H1 (cell line): ENCODE measurements around the gene NUP42. TPM values are rescaled to one million over a fixed set of nuclear protein-coding genes. Genes with fewer than 3 reads are reported as not detected.

Source experiments
- CTCF ChIA-PET: fragments of 300-600 bp; sonication (Branson Sonifier 250); formaldehyde crosslinking; loops from one replicate; lab custom pipeline; 2021; ENCODE audit not compliant: partially characterized antibody; lab: Charles Lee
- POLR2A ChIA-PET: fragments of 300-600 bp; sonication (Branson Sonifier 250); formaldehyde crosslinking; loops from one replicate; lab custom pipeline; 2021; ENCODE audit warnings: inconsistent platforms; ENCODE audit not compliant: partially characterized antibody; lab: Charles Lee
- DNase-seq, 2 experiments: peaks; one replicate each; pipeline versions ENCODE4 v3.0.0 to v3.0.0-alpha.2; 2010 to 2022; ENCODE audit warnings: low spot score in 2 of 2, low read depth in 1 of 2, mixed read lengths in 1 of 2
- FAIRE-seq: peaks from 2 replicates; lab custom pipeline; 2011; peaks lifted over from hg19 to GRCh38; lab: Jason Lieb, UNC
- H2AFZ ChIP-seq: 2 replicates; pipeline ENCODE4 v1.8.1; 2012; ENCODE audit warnings: low read length, inconsistent platforms
- H2AK5ac ChIP-seq: 2 replicates; pipeline ENCODE4 v1.6.1; 2013; ENCODE audit warnings: low read depth, low read length
- H2BK120ac ChIP-seq: replicated peaks from 2 replicates; pipeline ENCODE3; 2013; ENCODE audit warnings: low read depth, low read length, inconsistent platforms
- H2BK12ac ChIP-seq: 2 replicates; pipeline ENCODE4 v1.6.1; 2013; ENCODE audit warnings: low read depth, low read length
- H2BK15ac ChIP-seq: 2 replicates; pipeline ENCODE4 v1.6.1; 2013; ENCODE audit warnings: low read length
- H2BK20ac ChIP-seq: 2 replicates; pipeline ENCODE4 v1.6.1; 2013; ENCODE audit warnings: low read length
- H2BK5ac ChIP-seq: 2 replicates; pipeline ENCODE4 v1.6.1; 2013; ENCODE audit warnings: low read depth, low read length
- H3K14ac ChIP-seq: 2 replicates; pipeline ENCODE4 v1.6.1; 2013; ENCODE audit warnings: inconsistent platforms; ENCODE audit not compliant: insufficient read length
- H3K18ac ChIP-seq: 2 replicates; pipeline ENCODE4 v1.6.1; 2013; ENCODE audit warnings: low read length; ENCODE audit errors: extremely low read depth
- H3K23ac ChIP-seq: 2 replicates; pipeline ENCODE4 v1.6.1; 2013; ENCODE audit warnings: inconsistent platforms; ENCODE audit not compliant: insufficient read length
- H3K23me2 ChIP-seq: 2 replicates; pipeline ENCODE4 v1.6.1; 2013; ENCODE audit warnings: low read depth, low read length
- H3K27ac ChIP-seq: 2 replicates; pipeline ENCODE4 v1.6.1; 2011; ENCODE audit warnings: low read depth, low read length, inconsistent platforms
- H3K27me3 ChIP-seq, 4 experiments: replicated peaks in 1 of 4; 1 replicate in 1 of 4; 2 replicates in 3 of 4; pipeline versions ENCODE4 v1.6.1 to v1.8.1; 2011 to 2013; ENCODE audit warnings: low read length in 3 of 4, mild to moderate bottlenecking in 3 of 4, inconsistent platforms in 2 of 4, mixed read lengths in 2 of 4, moderate library complexity in 1 of 4; ENCODE audit not compliant: control insufficient read depth in 3 of 4, insufficient read depth in 3 of 4; ENCODE audit errors: extremely low read depth in 1 of 4
- H3K36me3 ChIP-seq, 4 experiments: 2 replicates each; pipeline versions ENCODE4 v1.6.1 to v1.8.1; 2011 to 2013; ENCODE audit warnings: mild to moderate bottlenecking in 4 of 4, low read length in 3 of 4, moderate library complexity in 2 of 4, control low read depth in 1 of 4, inconsistent platforms in 1 of 4; ENCODE audit not compliant: insufficient read depth in 4 of 4, control insufficient read depth in 2 of 4
- H3K4ac ChIP-seq: replicated peaks from 2 replicates; pipeline ENCODE3; 2013; ENCODE audit warnings: low read length, low read depth, mixed read lengths, inconsistent platforms; ENCODE audit not compliant: insufficient read length
- H3K4me1 ChIP-seq, 4 experiments: replicated peaks in 1 of 4; 1 replicate in 1 of 4; 2 replicates in 3 of 4; pipeline versions ENCODE4 v1.6.1 to v1.8.1; 2011 to 2013; ENCODE audit warnings: low read length in 3 of 4, inconsistent platforms in 2 of 4, mixed read lengths in 1 of 4; ENCODE audit not compliant: insufficient read depth in 4 of 4, control insufficient read depth in 3 of 4
- H3K4me2 ChIP-seq, 2 experiments: 2 replicates each; pipeline versions ENCODE4 v1.6.1 to v1.8.1; 2011 to 2013; ENCODE audit warnings: low read depth in 2 of 2, low read length in 2 of 2, control low read depth in 1 of 2, inconsistent platforms in 1 of 2, mild to moderate bottlenecking in 1 of 2; ENCODE audit not compliant: insufficient read depth in 1 of 2
- H3K4me3 ChIP-seq, 4 experiments: fragments of 200-600, 300-600 bp in 1 of 4; sonication (generic), shearing (Covaris generic), sonication (Bioruptor Twin) in 1 of 4; 2 replicates each; pipeline versions ENCODE4 v1.5.1 to v1.8.1; 2011 to 2016; ENCODE audit warnings: low read length in 4 of 4, low read depth in 3 of 4, control low read depth in 2 of 4, inconsistent platforms in 2 of 4, mild to moderate bottlenecking in 2 of 4, mixed read lengths in 1 of 4, moderate library complexity in 1 of 4; ENCODE audit not compliant: insufficient read depth in 2 of 4; ENCODE audit errors: extremely low read depth in 1 of 4
- H3K56ac ChIP-seq: replicated peaks from 2 replicates; pipeline ENCODE3; 2013; ENCODE audit warnings: low read depth, mild to moderate bottlenecking, mixed read lengths, low read length, inconsistent platforms; ENCODE audit not compliant: insufficient read length
- H3K79me1 ChIP-seq: 2 replicates; pipeline ENCODE4 v1.6.1; 2013; ENCODE audit warnings: low read depth, low read length, control low read depth
- H3K79me2 ChIP-seq, 2 experiments: 2 replicates each; pipeline versions ENCODE4 v1.6.1 to v1.8.1; 2012 to 2013; ENCODE audit warnings: low read length in 2 of 2, mild to moderate bottlenecking in 2 of 2, inconsistent platforms in 1 of 2; ENCODE audit not compliant: insufficient read depth in 2 of 2, control insufficient read depth in 1 of 2
- H3K9ac ChIP-seq, 4 experiments: replicated peaks in 1 of 4; 1 replicate in 1 of 4; 2 replicates in 3 of 4; pipeline versions ENCODE4 v1.6.1 to v1.8.1; 2011 to 2013; ENCODE audit warnings: low read depth in 3 of 4, low read length in 3 of 4, control low read depth in 2 of 4, mild to moderate bottlenecking in 2 of 4, moderate library complexity in 2 of 4, inconsistent platforms in 1 of 4; ENCODE audit errors: extremely low read depth in 1 of 4
- H3K9me3 ChIP-seq, 2 experiments: 2 replicates each; pipeline versions ENCODE4 v1.6.1 to v1.8.1; 2012 to 2013; ENCODE audit warnings: mild to moderate bottlenecking in 2 of 2, moderate library complexity in 2 of 2, control low read depth in 1 of 2, inconsistent platforms in 1 of 2, low read depth in 1 of 2, low read length in 1 of 2, mixed read lengths in 1 of 2; ENCODE audit not compliant: insufficient read depth in 2 of 2
- H4K20me1 ChIP-seq, 2 experiments: replicated peaks in 1 of 2; 2 replicates each; pipeline versions ENCODE3 to v1.8.1; 2011 to 2013; ENCODE audit warnings: inconsistent platforms in 2 of 2, low read length in 2 of 2, mild to moderate bottlenecking in 1 of 2; ENCODE audit not compliant: insufficient read depth in 2 of 2, control insufficient read depth in 1 of 2
- H4K5ac ChIP-seq: 2 replicates; pipeline ENCODE4 v1.6.1; 2013; ENCODE audit warnings: low read length, low read depth, mixed read lengths, inconsistent platforms; ENCODE audit not compliant: insufficient read length
- H4K8ac ChIP-seq: 2 replicates; pipeline ENCODE4 v1.8.0; 2013; ENCODE audit warnings: mild to moderate bottlenecking, moderate library complexity, low read length, inconsistent platforms; ENCODE audit not compliant: insufficient read depth; ENCODE audit errors: extremely low read depth
- H4K91ac ChIP-seq: replicated peaks from 2 replicates; pipeline ENCODE3; 2013; ENCODE audit warnings: low read length, mixed read lengths, inconsistent platforms; ENCODE audit not compliant: insufficient read length
- MAFK ChIP-seq: IDR thresholded peaks from 2 replicates; pipeline ENCODE4 v1.6.1; 2012; ENCODE audit warnings: low read depth, mild to moderate bottlenecking, improper control_type of control experiment, low read length
- POU5F1 ChIP-seq: IDR thresholded peaks from 2 replicates; pipeline ENCODE4 v1.6.1; 2011; ENCODE audit warnings: low read depth, mild to moderate bottlenecking, low read length, moderate library complexity
- RNF2 ChIP-seq: fragments of 200-900, 300-1000 bp; sonication (generic); IDR thresholded peaks from 2 replicates; pipeline ENCODE4 v1.7.1; 2016; ENCODE audit warnings: borderline replicate concordance, low read depth, mild to moderate bottlenecking, antibody characterized with exemption, low read length; ENCODE audit not compliant: poor library complexity, severe bottlenecking; ENCODE audit errors: missing control alignments
- WGBS, 2 experiments: shearing (Covaris generic) in 1 of 2; methylation state at CpG; one replicate each; pipeline versions ENCODE4 v1.1.6 to v1.1.7; 2013 to 2015; ENCODE audit warnings: low lambda C conversion rate in 2 of 2, mixed read lengths in 2 of 2, inconsistent platforms in 1 of 2, low coverage in 1 of 2, missing lambda C conversion rate in 1 of 2; ENCODE audit not compliant: insufficient replicate concordance in 2 of 2, insufficient coverage in 1 of 2, insufficient read length in 1 of 2; ENCODE audit errors: extremely low coverage in 1 of 2, missing lambda C conversion rate in 1 of 2; 5-methylcytosine and 5-hydroxymethylcytosine counted together
- polyA plus RNA-seq, 7 experiments: library from polyadenylated mRNA; depleted of rRNA in 3 of 7; stranded (reverse) in 5 of 7; unstranded in 2 of 7; fragments of >200 nt in 5 of 7; fragments of 200-250 nt in 2 of 7; gene quantifications; 1 replicate in 5 of 7; 2 replicates in 1 of 7; 4 replicates in 1 of 7; pipeline versions ENCODE4 v1.2.1 to v1.2.3, GENCODE V29; 2011 to 2013; ENCODE audit warnings: missing spikeins in 2 of 7, mixed read lengths in 2 of 7
- total RNA-seq: library from RNA; stranded (reverse); fragmentation: NEBNext Ultra II Directional; extraction: Animal tissue kit (Norgen Biotek cat#: 25700); gene quantifications from 2 replicates; pipeline ENCODE4 v1.2.1, GENCODE V29; 2021

The NUP42 gene
- total and polyA plus RNA-seq, 2 of the 8 experiments (the other 6 are each of a cell fraction or from before 2014, with no cell fraction given): 31.8 to 41.2 TPM

- Histone ChIP-seq H2AK5ac (no peak overlapping the region), H3K23ac (no peak overlapping the region), H3K23me2 (no peaks in the 10 kb centered on the region; the same call in 1 of the 2 replicates), H3K14ac (no peak overlapping the region), H3K4me2 (no peak overlapping the region), H4K91ac (no peak overlapping the region), H3K79me1 (no peaks in the 10 kb centered on the region), H4K5ac (no peak overlapping the region), H4K20me1 (no peaks in the 10 kb centered on the region), H2BK12ac (no peak overlapping the region), H2BK120ac (no peak overlapping the region), H3K27ac (no peak overlapping the region), H2AFZ (peak overlapping the region; percentile 41; the same call in 1 of the 2 replicates), H3K56ac (no peak overlapping the region), H4K8ac (no peak overlapping the region), H3K4me3 (no peak overlapping the region), H2BK20ac (no peak overlapping the region), H3K9ac (no peak overlapping the region), H3K4ac (no peak overlapping the region), H3K79me2 (no peaks in the 10 kb centered on the region), H3K27me3 (peaks cover 0 to 7% (median 4%) of the 10 kb centered on the region in 4 experiments; a peak in 5 of 7 replicates), H2BK15ac (no peak overlapping the region), H3K18ac (no peak overlapping the region), H3K36me3 (no peaks in the 10 kb centered on the region), H2BK5ac (no peak overlapping the region), H3K9me3 (no peaks in the 10 kb centered on the region; a peak in 1 of 4 replicates), H3K4me1 (peaks cover 0 to 8% (median 3%) of the 10 kb centered on the region in 4 experiments; a peak in 4 of 7 replicates)
- FAIRE-seq: no peak
- WGBS, 2 experiments: 74% methylated on average over 3 of the region's 3 CpGs; no CpG with 5 or more reads in 1 of the 2 experiments
- ChIA-PET POLR2A (interaction anchor here (1.1 kb wide), 1 partner anchor 290 kb away, joined by 3 read pairs; no protein-coding TSS in a partner anchor), CTCF (interaction anchor here (0.9 to 1.7 kb wide), 5 partner anchors 9 to 94 kb away, joined by 3 to 6 read pairs (median 3); no protein-coding TSS in a partner anchor)
- TF ChIP-seq MAFK: no peak
- no peak for TF ChIP-seq POU5F1
- TF ChIP-seq RNF2: no peak
- no peak for DNase-seq
These were observed 60.5 kb downstream of the NUP42 start for GRCh38 chr7:23242321-23242720.
